GM23248 (cell line): ENCODE data around the gene ZNF33B. TPM values are rescaled to one million over a fixed set of nuclear protein-coding genes. Genes with fewer than 3 reads are reported as not detected.

ENCODE experiments used
- DNase-seq: peaks from one replicate; pipeline ENCODE4 v3.0.0-alpha.2; 2015
- H2AFZ ChIP-seq: fragments of 200-600 bp; sonication (generic); 2 replicates; pipeline ENCODE4 v1.6.1; 2016; ENCODE audit warnings: antibody characterized with exemption
- H3F3A ChIP-seq: fragments of 200-600 bp; sonication (generic); 2 replicates; pipeline ENCODE4 v1.6.1; 2016; ENCODE audit warnings: mild to moderate bottlenecking, antibody characterized with exemption, mixed run types; ENCODE audit not compliant: insufficient read depth
- H3K27ac ChIP-seq: fragments of 200-600 bp; sonication (generic); 2 replicates; pipeline ENCODE4 v1.5.1; 2016; ENCODE audit warnings: mild to moderate bottlenecking
- H3K27me3 ChIP-seq: fragments of 200-600 bp; sonication (generic); replicated peaks from 2 replicates; pipeline ENCODE4 v1.6.1; 2016; ENCODE audit warnings: mild to moderate bottlenecking; ENCODE audit not compliant: insufficient read depth
- H3K36me3 ChIP-seq: fragments of 200-600 bp; sonication (generic); 2 replicates; pipeline ENCODE4 v1.6.1; 2016; ENCODE audit warnings: low read depth, mild to moderate bottlenecking
- H3K4me1 ChIP-seq: fragments of 200-600 bp; sonication (generic); 2 replicates; pipeline ENCODE4 v1.6.1; 2016; ENCODE audit warnings: mild to moderate bottlenecking; ENCODE audit not compliant: insufficient read depth
- H3K4me2 ChIP-seq: fragments of 200-600 bp; sonication (generic); one replicate; pipeline ENCODE4 v1.6.1; 2016; ENCODE audit warnings: mild to moderate bottlenecking; ENCODE audit not compliant: unreplicated experiment
- H3K4me3 ChIP-seq: fragments of 200-600 bp; sonication (generic); 2 replicates; pipeline ENCODE4 v1.5.1; 2016; ENCODE audit warnings: mild to moderate bottlenecking
- H3K79me2 ChIP-seq: fragments of 200-600 bp; sonication (generic); 2 replicates; pipeline ENCODE4 v1.6.1; 2016; ENCODE audit warnings: mild to moderate bottlenecking; ENCODE audit not compliant: insufficient read depth
- H3K9ac ChIP-seq: fragments of 200-600 bp; sonication (generic); 2 replicates; pipeline ENCODE4 v1.6.1; 2016; ENCODE audit warnings: mild to moderate bottlenecking
- H3K9me2 ChIP-seq: fragments of 200-600 bp; sonication (generic); 2 replicates; pipeline ENCODE4 v1.6.1; 2016; ENCODE audit warnings: mixed run types, mild to moderate bottlenecking, moderate library complexity; ENCODE audit not compliant: insufficient read depth
- H3K9me3 ChIP-seq: fragments of 200-600 bp; sonication (generic); one replicate; pipeline ENCODE4 v1.6.1; 2017; ENCODE audit warnings: low read depth
- H4K20me1 ChIP-seq: fragments of 200-600 bp; sonication (generic); 2 replicates; pipeline ENCODE4 v1.6.0; 2016; ENCODE audit not compliant: insufficient read depth
- EZH2 ChIP-seq: fragments of 200-600 bp; sonication (generic); IDR thresholded peaks from 2 replicates; pipeline ENCODE4 v1.6.1; 2018; ENCODE audit warnings: antibody characterized with exemption, mild to moderate bottlenecking; ENCODE audit not compliant: insufficient read depth, poor library complexity, severe bottlenecking
- EZH2phosphoT487 ChIP-seq: fragments of 200-600 bp; sonication (generic); IDR thresholded peaks from 2 replicates; pipeline ENCODE4 v1.6.1; 2018; ENCODE audit warnings: antibody characterized with exemption, moderate library complexity, mild to moderate bottlenecking, low read depth; ENCODE audit not compliant: insufficient read depth
- WGBS, 2 experiments: methylation state at CpG; one replicate each; pipeline ENCODE4 v1.1.6; 2015 to 2017; ENCODE audit warnings: low lambda C conversion rate in 2 of 2, low coverage in 1 of 2; ENCODE audit errors: missing lambda C conversion rate in 2 of 2; 5-methylcytosine and 5-hydroxymethylcytosine counted together
- in situ Hi-C: fragments of 300-500 bp; cut with MboI; formaldehyde crosslinking; loops from 2 replicates; pipeline ENCODE4 v1.15.0; 2020
- polyA plus RNA-seq: library from polyadenylated mRNA; unstranded; fragments of >200 nt; fragmentation: Nextera tagmentation; extraction: Ambion mirVana; gene quantifications from 2 replicates; pipeline ENCODE4 v1.2.1, GENCODE V29; 2016
- total RNA-seq: library from RNA; depleted of rRNA; stranded (reverse); fragments of >200 nt; shearing (Covaris generic); gene quantifications from 2 replicates; pipeline ENCODE4 v1.2.3, GENCODE V29; 2014

Gene ZNF33B
- total and polyA plus RNA-seq, 2 experiments from 2014 or later, result 1.9 to 2.5 TPM

- no peaks in the 10 kb centered on the region for H3K9me3 ChIP-seq
- H3K4me2 ChIP-seq, result peak overlapping the region; percentile 95
- peak; percentile 99 for DNase-seq
- no peaks in the 10 kb centered on the region for H3K27me3 ChIP-seq
- peak overlapping the region; percentile 98 for H3K4me3 ChIP-seq
- TF ChIP-seq EZH2 (no peak), EZH2phosphoT487 (no peak)
- H3K9ac ChIP-seq, result peak overlapping the region; percentile 84
- H3K36me3 ChIP-seq, result no peaks in the 10 kb centered on the region
- H3K4me1 ChIP-seq, result no peaks in the 10 kb centered on the region; the same call in 1 of the 2 replicates
- in situ Hi-C loops, result no loop called here
- H4K20me1 ChIP-seq, result no peaks in the 10 kb centered on the region
- H2AFZ ChIP-seq, result peak overlapping the region; percentile 97
- H3K9me2 ChIP-seq, result no peaks in the 10 kb centered on the region
- H3K79me2 ChIP-seq, result peaks cover 24% of the 10 kb centered on the region
- WGBS, 2 experiments, result 1% methylated on average over 56 to 61 of the region's 61 CpGs
- peak overlapping the region; percentile 29 for H3K27ac ChIP-seq
- H3F3A ChIP-seq, result no peaks in the 10 kb centered on the region
Measured at GRCh38 chr10:42552188-42553063, 85.9 kb downstream of the ZNF33B start.

GRCh38 chr10:42551582-42552187, 86.7 kb downstream of the ZNF33B start:
- Histone ChIP-seq H3K4me1 (no peaks in the 10 kb centered on the region; the same call in 1 of the 2 replicates), H3K9me2 (no peaks in the 10 kb centered on the region), H3F3A (no peaks in the 10 kb centered on the region), H3K36me3 (no peaks in the 10 kb centered on the region), H3K27me3 (no peaks in the 10 kb centered on the region), H4K20me1 (no peaks in the 10 kb centered on the region), H3K27ac (no peak overlapping the region), H3K9me3 (no peaks in the 10 kb centered on the region), H3K4me3 (peak overlapping the region; percentile 98), H3K79me2 (peaks cover 24% of the 10 kb centered on the region), H3K4me2 (peak overlapping the region; percentile 95), H2AFZ (peak overlapping the region; percentile 97), H3K9ac (peak overlapping the region; percentile 84)
- TF ChIP-seq EZH2phosphoT487, result no peak
- TF ChIP-seq EZH2, result no peak
- DNase-seq, result peak; percentile 5
- in situ Hi-C loops, result no loop called here
- 44% methylated on average over 24 of the region's 24 CpGs for WGBS, 2 experiments

- Histone ChIP-seq H3K4me1 (no peaks in the 10 kb centered on the region; the same call in 1 of the 2 replicates), H3K9ac (no peak overlapping the region), H2AFZ (no peak overlapping the region), H3F3A (no peaks in the 10 kb centered on the region), H3K36me3 (peaks cover 11% of the 10 kb centered on the region; the same call in 1 of the 2 replicates), H3K4me2 (no peak overlapping the region), H3K79me2 (peaks cover 33% of the 10 kb centered on the region), H3K27me3 (no peaks in the 10 kb centered on the region), H4K20me1 (no peaks in the 10 kb centered on the region), H3K9me3 (peaks cover 2% of the 10 kb centered on the region), H3K9me2 (no peaks in the 10 kb centered on the region), H3K4me3 (no peak overlapping the region), H3K27ac (no peak overlapping the region)
- in situ Hi-C loops, result no loop called here
- DNase-seq, result no peak
- TF ChIP-seq EZH2phosphoT487, result no peak
- no peak for TF ChIP-seq EZH2
- 95 to 97% methylated on average over 3 of the region's 3 CpGs for WGBS, 2 experiments
Measured at GRCh38 chr10:42549851-42550250, 88.5 kb downstream of the ZNF33B start.

GRCh38 chr10:42548254-42548653, 90.1 kb downstream of the ZNF33B start:
- DNase-seq, result no peak
- no peaks in the 10 kb centered on the region for H4K20me1 ChIP-seq
- H3K9ac ChIP-seq, result no peak overlapping the region
- no peak overlapping the region for H3K4me3 ChIP-seq
- H3K4me2 ChIP-seq, result no peak overlapping the region
- in situ Hi-C loops, result no loop called here
- no peak overlapping the region for H3K27ac ChIP-seq
- no peaks in the 10 kb centered on the region for H3K27me3 ChIP-seq
- peaks cover 40% of the 10 kb centered on the region for H3K79me2 ChIP-seq
- H3K4me1 ChIP-seq, result no peaks in the 10 kb centered on the region; the same call in 1 of the 2 replicates
- H3K9me3 ChIP-seq, result peaks cover 2% of the 10 kb centered on the region
- H3F3A ChIP-seq, result no peaks in the 10 kb centered on the region
- no peak overlapping the region for H2AFZ ChIP-seq
- H3K36me3 ChIP-seq, result peaks cover 12% of the 10 kb centered on the region; the same call in 1 of the 2 replicates
- no peaks in the 10 kb centered on the region for H3K9me2 ChIP-seq
- WGBS, 2 experiments, result 98 to 100% methylated on average over 3 of the region's 3 CpGs
- no peak for TF ChIP-seq EZH2phosphoT487
- no peak for TF ChIP-seq EZH2
